GM12875 (cell line): ENCODE measurements around the gene ATP2B2.

Experiments
- H3K4me3 ChIP-seq: one replicate; pipeline ENCODE4 v1.5.1; 2011; ENCODE audit warnings: low read depth, low read length, control low read depth
- TF ChIP-seq, protein P1 (sequence below): IDR thresholded peaks from 2 replicates; pipeline ENCODE4 v1.5.1; 2011; ENCODE audit warnings: low read depth, mild to moderate bottlenecking, control low read depth, inconsistent platforms, low read length, moderate library complexity, borderline replicate concordance; ENCODE audit not compliant: insufficient read depth

The ATP2B2 gene

DNA sequence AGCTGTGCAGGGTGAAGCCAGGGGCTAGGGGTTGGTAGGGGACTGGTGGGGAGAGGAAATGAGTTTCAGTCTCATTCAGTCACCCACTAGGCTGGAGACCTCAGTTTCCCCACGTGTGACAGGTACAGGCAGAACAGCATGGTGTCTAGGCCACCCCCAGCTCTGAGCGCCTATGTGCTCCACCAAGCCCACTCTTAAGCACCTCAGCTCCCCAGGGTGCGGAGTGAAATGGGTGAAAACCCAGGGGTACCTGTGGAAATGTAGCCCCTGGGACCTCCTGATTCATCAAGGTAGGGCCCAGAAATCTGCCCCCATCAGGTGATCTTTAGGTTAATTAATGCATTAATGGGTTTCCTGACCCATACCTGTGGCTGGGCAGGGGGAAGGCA lies 3.7 kb downstream of the ATP2B2 start:
- TF ChIP-seq, protein P1, sequence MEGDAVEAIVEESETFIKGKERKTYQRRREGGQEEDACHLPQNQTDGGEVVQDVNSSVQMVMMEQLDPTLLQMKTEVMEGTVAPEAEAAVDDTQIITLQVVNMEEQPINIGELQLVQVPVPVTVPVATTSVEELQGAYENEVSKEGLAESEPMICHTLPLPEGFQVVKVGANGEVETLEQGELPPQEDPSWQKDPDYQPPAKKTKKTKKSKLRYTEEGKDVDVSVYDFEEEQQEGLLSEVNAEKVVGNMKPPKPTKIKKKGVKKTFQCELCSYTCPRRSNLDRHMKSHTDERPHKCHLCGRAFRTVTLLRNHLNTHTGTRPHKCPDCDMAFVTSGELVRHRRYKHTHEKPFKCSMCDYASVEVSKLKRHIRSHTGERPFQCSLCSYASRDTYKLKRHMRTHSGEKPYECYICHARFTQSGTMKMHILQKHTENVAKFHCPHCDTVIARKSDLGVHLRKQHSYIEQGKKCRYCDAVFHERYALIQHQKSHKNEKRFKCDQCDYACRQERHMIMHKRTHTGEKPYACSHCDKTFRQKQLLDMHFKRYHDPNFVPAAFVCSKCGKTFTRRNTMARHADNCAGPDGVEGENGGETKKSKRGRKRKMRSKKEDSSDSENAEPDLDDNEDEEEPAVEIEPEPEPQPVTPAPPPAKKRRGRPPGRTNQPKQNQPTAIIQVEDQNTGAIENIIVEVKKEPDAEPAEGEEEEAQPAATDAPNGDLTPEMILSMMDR = no peak
- H3K4me3 ChIP-seq = no peak overlapping the region

DNA sequence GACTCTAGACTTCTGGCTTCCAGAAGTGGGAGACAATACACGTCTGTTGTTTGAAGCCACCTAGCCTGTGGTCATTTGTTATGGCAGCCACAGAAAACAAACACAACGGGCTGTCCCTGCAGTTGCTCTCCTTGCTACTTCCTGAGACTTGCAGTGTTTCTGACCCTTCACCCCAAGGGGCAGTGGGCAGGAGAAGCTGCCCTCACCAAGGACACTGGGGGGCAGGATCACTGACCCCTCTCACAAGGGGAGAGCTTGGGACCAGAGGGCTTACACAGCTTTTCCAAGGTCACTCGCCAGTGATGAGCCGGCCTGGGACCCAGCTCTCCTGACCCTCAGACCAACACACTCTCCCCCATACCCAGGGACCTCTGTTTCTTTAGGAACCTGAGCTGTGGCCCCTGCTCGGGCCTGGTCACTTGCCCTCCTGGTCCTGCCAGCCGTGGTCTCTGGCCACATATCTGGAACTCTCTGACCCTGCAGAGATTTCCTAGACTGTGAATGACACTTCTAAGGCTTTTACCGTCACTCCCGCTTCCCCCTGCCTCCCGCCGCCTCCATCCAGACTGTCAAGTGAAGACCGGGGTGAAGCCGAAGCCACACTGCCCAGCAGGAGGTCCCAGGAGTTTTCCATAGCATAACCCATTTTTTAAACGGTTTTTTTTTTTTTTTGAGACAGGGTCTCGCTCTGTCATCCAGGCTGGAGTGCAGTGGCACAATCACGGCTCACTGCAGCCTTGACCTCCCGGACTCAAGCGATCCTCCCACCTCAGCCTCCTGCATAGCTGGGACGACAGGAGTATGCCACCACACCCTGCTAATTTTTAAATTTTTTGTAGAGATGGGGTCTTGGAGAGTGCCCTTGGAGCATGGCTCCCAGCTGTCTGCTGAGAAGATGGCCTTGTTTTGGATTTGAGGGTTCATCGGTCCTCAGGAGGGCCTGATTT lies 4.4 kb downstream of the ATP2B2 start:
- no peak overlapping the region for H3K4me3 ChIP-seq
- TF ChIP-seq, protein P1 = no peak

DNA sequence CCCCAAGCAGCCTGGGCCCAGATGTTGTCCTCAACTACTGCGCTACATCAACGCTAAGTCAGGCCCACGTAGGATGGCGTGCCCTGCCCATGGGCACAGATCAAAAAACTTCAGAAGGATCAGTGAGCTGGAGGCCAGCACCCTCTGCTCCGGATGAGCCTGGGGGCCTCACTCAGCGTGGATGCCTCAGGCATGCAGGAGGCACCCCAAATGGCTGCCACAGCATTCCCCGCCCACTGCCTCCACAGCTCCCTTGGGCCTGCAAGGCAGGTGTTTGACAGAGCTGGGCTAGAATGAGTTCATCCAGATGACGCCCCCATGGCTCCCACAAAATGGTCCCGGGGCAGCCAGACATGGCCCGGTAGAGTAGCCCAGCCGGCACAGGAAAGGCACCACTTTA lies 7.1 kb downstream of the ATP2B2 start:
- TF ChIP-seq, protein P1 = no peak
- H3K4me3 ChIP-seq = no peak overlapping the region

DNA sequence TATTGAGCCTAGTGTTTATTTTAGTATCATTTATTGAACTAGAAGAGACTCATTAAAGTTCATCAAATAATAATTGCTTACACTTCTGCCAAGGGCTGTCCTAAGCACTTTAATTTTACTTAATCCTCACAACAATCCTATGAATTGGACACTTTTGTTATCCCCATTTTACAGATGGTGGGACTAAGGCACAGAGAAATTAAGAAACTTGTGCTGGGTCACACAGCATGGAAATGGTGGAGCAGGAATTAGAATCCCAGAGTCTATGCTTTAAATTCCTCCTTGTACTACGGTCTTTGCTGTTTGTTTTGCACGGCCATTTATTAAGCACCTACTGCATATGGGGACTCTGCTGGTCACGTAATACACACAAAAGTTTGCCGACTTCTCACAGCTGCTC lies 7.9 kb downstream of the ATP2B2 start:
- TF ChIP-seq, protein P1 = no peak
- no peak overlapping the region for H3K4me3 ChIP-seq

DNA sequence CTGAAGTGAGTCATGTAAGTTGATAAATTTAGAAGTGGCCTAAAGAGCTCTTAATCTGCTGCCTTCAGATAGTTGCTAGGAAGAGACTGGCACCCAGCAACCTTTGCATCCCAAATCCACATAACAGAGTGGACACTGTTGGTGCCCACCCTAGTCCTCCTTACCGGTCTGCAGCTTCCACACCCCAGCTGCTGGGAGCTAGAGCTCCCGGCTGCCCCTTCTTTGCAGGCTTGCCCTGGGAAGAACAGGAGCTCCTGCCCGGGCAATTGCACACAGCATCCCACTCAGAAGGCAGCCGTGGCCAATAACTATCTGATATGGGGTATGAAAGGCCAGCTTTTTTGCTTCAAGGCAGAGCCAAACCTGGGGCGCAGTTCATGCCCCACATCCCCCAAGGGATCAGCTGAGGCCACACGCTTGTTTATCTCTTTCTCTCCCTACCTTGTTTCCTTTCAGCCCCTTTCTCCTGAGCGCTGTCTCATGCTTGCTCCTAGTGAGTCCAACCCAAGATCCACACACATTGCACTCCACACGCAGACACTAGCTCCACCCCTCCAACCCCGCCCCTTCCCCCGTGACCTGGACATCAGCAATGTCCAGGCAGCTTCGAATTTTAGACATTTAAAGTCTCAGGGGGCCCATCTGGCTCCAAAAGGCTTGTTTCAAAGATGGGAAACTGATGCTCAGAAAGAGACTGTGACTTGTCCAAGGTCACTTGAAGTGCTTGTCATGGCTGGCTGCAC lies 9.1 kb downstream of the ATP2B2 start:
- TF ChIP-seq, protein P1 = no peak
- no peak overlapping the region for H3K4me3 ChIP-seq

DNA sequence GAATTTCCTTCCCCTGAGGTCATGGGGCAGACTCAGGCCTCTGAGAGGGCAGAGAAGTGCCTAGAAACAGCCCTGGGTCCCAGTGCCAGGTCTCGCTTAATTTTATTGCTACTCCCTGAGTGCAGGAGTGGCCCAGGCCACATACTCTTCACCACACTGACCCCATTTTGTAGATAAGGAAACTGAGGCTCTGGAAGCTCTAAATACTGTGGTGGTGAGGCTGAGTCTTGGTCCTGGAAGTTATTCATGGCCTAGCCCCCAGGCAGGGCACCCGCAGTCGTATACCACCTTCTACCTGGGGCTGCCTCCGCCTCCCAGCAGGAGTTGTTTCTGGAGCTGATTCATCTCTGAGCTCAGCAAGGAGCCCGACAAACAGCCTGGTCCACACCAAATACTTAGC lies 9.8 kb downstream of the ATP2B2 start:
- TF ChIP-seq, protein P1 = no peak
- H3K4me3 ChIP-seq = no peak overlapping the region

DNA sequence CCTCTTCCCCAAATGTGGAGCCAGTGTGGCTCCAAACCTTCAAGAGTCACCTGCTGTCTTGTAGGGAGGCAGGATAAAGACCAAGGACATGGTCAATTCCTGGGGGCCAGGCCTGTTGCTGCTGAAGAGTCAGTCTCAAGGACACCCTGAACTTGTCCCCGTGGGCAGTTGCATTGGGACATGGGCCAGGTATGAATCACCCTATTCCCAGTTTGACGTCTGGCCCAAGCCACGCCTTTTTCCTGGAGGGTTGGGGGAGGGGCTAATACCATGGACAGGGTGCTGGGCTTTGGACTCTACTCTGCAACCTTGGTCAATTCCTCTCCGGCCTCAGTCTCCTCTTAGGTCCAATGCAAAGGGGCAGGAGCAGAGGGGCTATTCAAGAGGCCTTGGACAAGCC lies 10.4 kb downstream of the ATP2B2 start:
- TF ChIP-seq, protein P1 = no peak
- no peak overlapping the region for H3K4me3 ChIP-seq
